H9 (cell line): ENCODE measurements around the gene PRKCA. TPM values are rescaled to one million over a fixed set of nuclear protein-coding genes. Genes with fewer than 3 reads are reported as not detected.

Experiments
- DNase-seq: peaks from one replicate; pipeline ENCODE4 v3.0.0-alpha.2; 2017
- H2AFZ ChIP-seq: one replicate; pipeline ENCODE4 v1.6.1; 2013; ENCODE audit warnings: mild to moderate bottlenecking, low read length, control low read depth, moderate library complexity
- H2AK5ac ChIP-seq: 2 replicates; pipeline ENCODE4 v1.6.1; 2013; ENCODE audit warnings: low read length, control low read depth, mixed read lengths; ENCODE audit not compliant: insufficient read length
- H2BK120ac ChIP-seq: one replicate; pipeline ENCODE4 v1.6.1; 2013; ENCODE audit warnings: low read depth, mild to moderate bottlenecking, low read length, control low read depth, inconsistent platforms; ENCODE audit not compliant: poor library complexity, severe bottlenecking
- H2BK12ac ChIP-seq: 2 replicates; pipeline ENCODE4 v1.6.1; 2013; ENCODE audit warnings: low read length, control low read depth, mixed read lengths, low read depth; ENCODE audit not compliant: insufficient read length
- H2BK15ac ChIP-seq: 2 replicates; pipeline ENCODE4 v1.6.1; 2013; ENCODE audit warnings: low read depth, low read length, control low read depth
- H2BK20ac ChIP-seq: one replicate; pipeline ENCODE4 v1.6.1; 2013; ENCODE audit warnings: low read depth, mild to moderate bottlenecking, low read length, control low read depth, inconsistent platforms; ENCODE audit not compliant: poor library complexity, severe bottlenecking
- H2BK5ac ChIP-seq: 2 replicates; pipeline ENCODE4 v1.6.1; 2013; ENCODE audit warnings: low read length, control low read depth, mixed read lengths; ENCODE audit not compliant: insufficient read length
- H3K14ac ChIP-seq: 2 replicates; pipeline ENCODE4 v1.6.1; 2013; ENCODE audit warnings: low read length, control low read depth; ENCODE audit not compliant: insufficient read depth
- H3K18ac ChIP-seq: 2 replicates; pipeline ENCODE4 v1.6.1; 2013; ENCODE audit warnings: low read depth, mild to moderate bottlenecking, mixed read lengths, low read length, control low read depth; ENCODE audit not compliant: insufficient read length
- H3K23ac ChIP-seq: 2 replicates; pipeline ENCODE4 v1.6.1; 2013; ENCODE audit warnings: low read length, control low read depth, mixed read lengths, low read depth; ENCODE audit not compliant: insufficient read length
- H3K23me2 ChIP-seq: 2 replicates; pipeline ENCODE4 v1.6.1; 2013; ENCODE audit warnings: low read depth, mild to moderate bottlenecking, mixed read lengths, low read length, control low read depth; ENCODE audit not compliant: insufficient read length, poor library complexity, severe bottlenecking
- H3K27ac ChIP-seq: 2 replicates; pipeline ENCODE4 v1.5.1; 2013; ENCODE audit warnings: low read length, control low read depth, mixed read lengths, low read depth; ENCODE audit not compliant: insufficient read length
- H3K27me3 ChIP-seq: 2 replicates; pipeline ENCODE4 v1.6.1; 2013; ENCODE audit warnings: low read length, control low read depth, inconsistent platforms; ENCODE audit not compliant: insufficient read depth
- H3K4ac ChIP-seq: 2 replicates; pipeline ENCODE4 v1.6.1; 2013; ENCODE audit warnings: low read depth, mild to moderate bottlenecking, control low read depth, inconsistent platforms, low read length, moderate library complexity
- H3K4me1 ChIP-seq: 2 replicates; pipeline ENCODE4 v1.6.1; 2013; ENCODE audit warnings: low read length, control low read depth, inconsistent platforms; ENCODE audit not compliant: insufficient read depth
- H3K4me2 ChIP-seq: 2 replicates; pipeline ENCODE4 v1.6.1; 2013; ENCODE audit warnings: low read length, control low read depth, mixed read lengths; ENCODE audit not compliant: insufficient read length, insufficient read depth
- H3K56ac ChIP-seq: 2 replicates; pipeline ENCODE4 v1.6.1; 2013; ENCODE audit warnings: low read depth, mild to moderate bottlenecking, mixed read lengths, low read length, control low read depth; ENCODE audit not compliant: insufficient read length
- H3K79me1 ChIP-seq: 2 replicates; pipeline ENCODE4 v1.6.1; 2013; ENCODE audit warnings: low read depth, mild to moderate bottlenecking, moderate library complexity, low read length, control low read depth, inconsistent platforms; ENCODE audit not compliant: insufficient read depth, poor library complexity, severe bottlenecking
- H3K79me2 ChIP-seq: 2 replicates; pipeline ENCODE4 v1.6.1; 2013; ENCODE audit warnings: low read length, control low read depth, inconsistent platforms; ENCODE audit not compliant: insufficient read depth
- H3K9ac ChIP-seq: 2 replicates; pipeline ENCODE4 v1.6.1; 2013; ENCODE audit warnings: low read length, control low read depth, mixed read lengths; ENCODE audit not compliant: insufficient read length; ENCODE audit errors: extremely low read depth
- H3K9me3 ChIP-seq: one replicate; pipeline ENCODE4 v1.6.1; 2013; ENCODE audit warnings: low read depth, low read length, inconsistent platforms; ENCODE audit not compliant: control insufficient read depth
- H3T11ph ChIP-seq: one replicate; pipeline ENCODE4 v1.6.1; 2013; ENCODE audit warnings: mild to moderate bottlenecking, low read length, control low read depth, inconsistent platforms
- H4K20me1 ChIP-seq: one replicate; pipeline ENCODE4 v1.6.1; 2013; ENCODE audit not compliant: control insufficient read depth, insufficient read length, insufficient read depth
- H4K5ac ChIP-seq: 2 replicates; pipeline ENCODE4 v1.6.1; 2013; ENCODE audit warnings: low read depth, mild to moderate bottlenecking, mixed read lengths, low read length, control low read depth; ENCODE audit not compliant: insufficient read length
- H4K8ac ChIP-seq: replicated peaks from 2 replicates; pipeline ENCODE4 v1.6.1; 2013; ENCODE audit warnings: low read length, control low read depth, mixed read lengths, low read depth; ENCODE audit not compliant: insufficient read length
- H4K91ac ChIP-seq: 2 replicates; pipeline ENCODE4 v1.6.1; 2013; ENCODE audit warnings: low read depth, mild to moderate bottlenecking, moderate library complexity, mixed read lengths, low read length, control low read depth; ENCODE audit not compliant: insufficient read length
- H3K27ac Mint-ChIP-seq, 3 experiments: 2 replicates in 2 of 3; 3 replicates in 1 of 3; pipeline ENCODE4 v1.8.0; 2020 to 2021; ENCODE audit warnings: mixed read lengths in 3 of 3, mild to moderate bottlenecking in 1 of 3, moderate library complexity in 1 of 3
- H3K27me3 Mint-ChIP-seq: 2 replicates; pipeline ENCODE4 v1.8.0; 2021; ENCODE audit warnings: low read depth, mild to moderate bottlenecking, moderate library complexity, mixed read lengths
- H3K36me3 Mint-ChIP-seq, 3 experiments: 2 replicates in 2 of 3; 3 replicates in 1 of 3; pipeline ENCODE4 v1.8.0; 2020 to 2021; ENCODE audit warnings: low read depth in 3 of 3, mixed read lengths in 3 of 3; ENCODE audit not compliant: insufficient read depth in 1 of 3
- H3K4me1 Mint-ChIP-seq, 2 experiments: 2 replicates each; pipeline ENCODE4 v1.8.0; 2020; ENCODE audit warnings: mixed read lengths in 2 of 2
- H3K4me3 Mint-ChIP-seq, 2 experiments: 2 replicates in 1 of 2; 3 replicates in 1 of 2; pipeline ENCODE4 v1.8.0; 2020 to 2021; ENCODE audit warnings: mild to moderate bottlenecking in 2 of 2, mixed read lengths in 2 of 2, moderate library complexity in 1 of 2
- H3K9me3 Mint-ChIP-seq, 2 experiments: 2 replicates in 1 of 2; 3 replicates in 1 of 2; pipeline ENCODE4 v1.8.0; 2020; ENCODE audit warnings: mild to moderate bottlenecking in 2 of 2, mixed read lengths in 2 of 2, moderate library complexity in 1 of 2
- CTCF ChIP-seq: fragments of 200-600 bp; sonication (generic); conservative IDR thresholded peaks from 3 replicates; pipeline ENCODE4 v1.8.0; 2021; ENCODE audit warnings: antibody characterized with exemption, mild to moderate bottlenecking
- WGBS: extraction: QIAGEN DNeasy Blood & Tissue Kit; methylation state at CpG from one replicate; pipeline ENCODE4 v1.1.7; 2013; ENCODE audit warnings: missing lambda C conversion rate, low lambda C conversion rate, mixed read lengths; ENCODE audit not compliant: insufficient read length; ENCODE audit errors: extremely low coverage; 5-methylcytosine and 5-hydroxymethylcytosine counted together
- total RNA-seq: library from RNA; stranded (reverse); gene quantifications from 2 replicates; pipeline ENCODE4 v1.2.1, GENCODE V29; 2021

The PRKCA gene
- total RNA-seq, 1 experiment from 2014 or later: 10.5 TPM

GRCh38 chr17:66527335-66527734 is 224.9 kb downstream of the PRKCA start:
- peaks cover 33 to 45% of the 10 kb centered on the region in 2 experiments for H3K4me1 Mint-ChIP-seq
- Histone ChIP-seq H2BK120ac (no peak overlapping the region), H3K9me3 (no peaks in the 10 kb centered on the region), H3K79me2 (no peaks in the 10 kb centered on the region), H3K4me1 (no peaks in the 10 kb centered on the region; the same call in 1 of the 2 replicates), H3K23me2 (no peaks in the 10 kb centered on the region), H3T11ph (no peak overlapping the region), H3K23ac (no peak overlapping the region), H4K20me1 (no peaks in the 10 kb centered on the region), H4K5ac (no peak overlapping the region), H2AK5ac (no peak overlapping the region), H2BK15ac (no peak overlapping the region), H3K4ac (no peak overlapping the region), H3K27ac (no peak overlapping the region), H3K56ac (no peak overlapping the region), H2BK20ac (no peak overlapping the region), H2AFZ (no peak overlapping the region), H2BK12ac (no peak overlapping the region), H4K91ac (no peak overlapping the region), H2BK5ac (no peak overlapping the region), H3K14ac (no peak overlapping the region), H3K9ac (no peak overlapping the region), H4K8ac (no peak overlapping the region), H3K18ac (no peak overlapping the region), H3K4me2 (no peak overlapping the region), H3K27me3 (no peaks in the 10 kb centered on the region), H3K79me1 (no peaks in the 10 kb centered on the region)
- H3K27me3 Mint-ChIP-seq: no peaks in the 10 kb centered on the region
- WGBS: no CpG with 5 or more reads among the region's 5 CpGs
- no peaks in the 10 kb centered on the region for H3K9me3 Mint-ChIP-seq
- H3K4me3 Mint-ChIP-seq: no peak overlapping the region
- no peak for DNase-seq
- TF ChIP-seq CTCF: no peak
- H3K36me3 Mint-ChIP-seq: no peaks in the 10 kb centered on the region
- H3K27ac Mint-ChIP-seq: no peak overlapping the region; a peak in 2 of 7 replicates
